Measurements from ENCODE around the gene LAGE3. TPM values are rescaled to one million over a fixed set of nuclear protein-coding genes. Genes with fewer than 3 reads are reported as not detected.

Gene LAGE3
- total RNA-seq, 4 donors from 2014 or later: 5.7 to 17.0 (median 14.9) TPM

DNA sequence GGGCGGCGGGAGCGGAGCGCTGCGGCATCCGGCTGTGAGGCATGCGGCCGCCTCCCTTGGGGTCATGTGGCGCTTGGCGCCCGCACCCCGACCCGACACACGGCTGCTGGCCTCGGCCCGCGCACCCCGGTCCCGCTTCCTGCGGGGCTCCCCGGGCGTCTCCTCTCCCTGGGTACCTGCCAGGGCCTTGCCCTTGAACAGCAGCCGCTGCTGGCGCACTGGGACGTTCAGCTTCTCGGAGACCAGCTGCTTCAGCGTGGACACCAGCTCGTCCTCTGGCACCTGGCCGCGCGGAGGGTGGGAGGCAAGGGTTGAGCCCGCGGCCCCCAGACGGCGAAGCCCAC is 6.9 kb upstream of the LAGE3 start:
- TF ChIP-seq, protein P1, sequence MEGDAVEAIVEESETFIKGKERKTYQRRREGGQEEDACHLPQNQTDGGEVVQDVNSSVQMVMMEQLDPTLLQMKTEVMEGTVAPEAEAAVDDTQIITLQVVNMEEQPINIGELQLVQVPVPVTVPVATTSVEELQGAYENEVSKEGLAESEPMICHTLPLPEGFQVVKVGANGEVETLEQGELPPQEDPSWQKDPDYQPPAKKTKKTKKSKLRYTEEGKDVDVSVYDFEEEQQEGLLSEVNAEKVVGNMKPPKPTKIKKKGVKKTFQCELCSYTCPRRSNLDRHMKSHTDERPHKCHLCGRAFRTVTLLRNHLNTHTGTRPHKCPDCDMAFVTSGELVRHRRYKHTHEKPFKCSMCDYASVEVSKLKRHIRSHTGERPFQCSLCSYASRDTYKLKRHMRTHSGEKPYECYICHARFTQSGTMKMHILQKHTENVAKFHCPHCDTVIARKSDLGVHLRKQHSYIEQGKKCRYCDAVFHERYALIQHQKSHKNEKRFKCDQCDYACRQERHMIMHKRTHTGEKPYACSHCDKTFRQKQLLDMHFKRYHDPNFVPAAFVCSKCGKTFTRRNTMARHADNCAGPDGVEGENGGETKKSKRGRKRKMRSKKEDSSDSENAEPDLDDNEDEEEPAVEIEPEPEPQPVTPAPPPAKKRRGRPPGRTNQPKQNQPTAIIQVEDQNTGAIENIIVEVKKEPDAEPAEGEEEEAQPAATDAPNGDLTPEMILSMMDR (IDR thresholded peaks at IDR 0.05; ENCODE audit: low read depth): no peak

DNA sequence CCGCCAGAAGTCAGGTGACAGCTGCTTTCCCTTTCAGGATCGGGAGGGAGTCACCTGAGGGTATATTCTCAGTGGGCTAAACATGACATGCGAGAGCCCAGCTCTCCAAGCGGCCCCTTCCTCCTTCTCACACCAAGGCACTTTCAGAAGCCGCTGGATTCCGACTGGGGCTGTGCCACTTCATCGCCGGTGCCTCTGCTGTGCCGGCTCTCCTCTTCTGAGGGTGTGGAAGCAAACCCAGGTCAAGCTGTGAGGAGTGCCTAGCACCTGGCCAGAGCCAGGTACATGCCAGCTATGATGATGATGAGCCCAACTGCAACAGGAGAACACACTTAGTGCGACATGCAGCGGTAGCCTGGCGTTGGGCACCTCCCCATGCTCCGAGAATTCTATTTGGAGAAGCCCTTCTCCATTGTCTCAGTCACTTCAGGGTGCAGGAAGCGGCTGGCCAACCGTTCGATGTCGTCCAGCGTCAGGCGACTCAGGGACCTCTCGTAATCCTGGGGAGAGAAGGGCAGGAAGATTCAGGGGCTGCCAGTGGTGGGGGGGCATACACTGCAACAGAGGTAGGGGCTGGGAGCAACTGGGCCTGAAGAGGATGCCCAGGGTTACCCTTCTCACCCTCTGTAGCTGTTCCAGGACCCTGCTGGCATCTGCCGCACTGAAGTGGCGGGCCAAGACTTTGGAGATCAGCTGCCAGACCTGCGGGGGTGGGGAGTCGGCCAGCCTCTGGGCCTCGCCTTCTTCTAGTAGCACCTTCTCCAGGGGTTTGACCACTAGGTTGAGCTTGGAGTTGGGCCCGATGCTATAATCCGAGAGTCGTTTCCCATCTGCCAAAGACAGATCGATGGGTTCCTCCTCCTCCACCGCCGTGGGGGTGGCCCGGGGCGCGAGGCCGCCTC is 6.3 kb upstream of the LAGE3 start:
- TF ChIP-seq, protein P1 (IDR thresholded peaks at IDR 0.05; ENCODE audit: low read depth): no peak

DNA sequence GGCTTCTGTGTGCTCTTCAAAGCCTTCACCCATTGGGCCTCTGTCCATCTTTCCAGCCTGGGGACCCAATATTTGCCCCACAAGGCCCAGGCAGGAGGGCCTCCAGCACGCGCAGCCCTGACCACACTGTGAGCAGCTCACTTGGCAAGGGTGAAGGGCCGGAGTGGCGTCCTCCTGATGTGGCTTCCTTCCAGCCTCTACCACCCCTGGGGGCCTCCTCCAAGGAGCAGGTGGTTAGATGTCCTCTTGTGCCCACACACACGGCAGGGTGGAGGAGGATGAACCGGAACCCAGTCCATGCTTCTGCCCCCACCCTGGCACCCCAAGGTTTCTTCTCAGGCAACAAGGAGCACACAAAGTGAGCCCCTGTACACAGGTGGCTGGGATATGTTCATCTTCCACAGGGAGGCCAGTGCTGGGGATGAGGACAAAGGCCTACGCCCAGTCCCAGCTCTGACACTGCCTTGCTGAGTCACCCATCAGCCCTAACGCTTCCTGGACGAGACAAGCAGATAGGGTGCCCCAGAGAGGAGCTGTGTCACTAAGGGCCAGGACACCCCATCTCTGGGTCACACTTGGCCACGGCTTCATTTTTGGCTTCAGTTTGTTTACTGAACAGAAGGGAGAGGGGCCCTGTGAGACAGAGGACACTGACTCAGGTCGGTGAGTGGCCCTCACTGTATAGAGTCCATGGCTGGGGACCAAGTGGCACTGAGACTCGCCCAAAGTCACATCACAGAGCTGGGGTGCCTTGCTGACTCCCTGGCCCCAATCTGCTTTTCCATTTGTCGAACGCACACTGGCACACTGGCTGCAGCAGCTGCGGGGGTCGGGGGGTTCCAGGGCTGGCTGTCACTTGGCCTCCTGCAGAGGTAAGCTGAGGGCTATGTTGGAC is 5.4 kb upstream of the LAGE3 start:
- TF ChIP-seq, protein P1 (IDR thresholded peaks at IDR 0.05; ENCODE audit: low read depth): no peak

DNA sequence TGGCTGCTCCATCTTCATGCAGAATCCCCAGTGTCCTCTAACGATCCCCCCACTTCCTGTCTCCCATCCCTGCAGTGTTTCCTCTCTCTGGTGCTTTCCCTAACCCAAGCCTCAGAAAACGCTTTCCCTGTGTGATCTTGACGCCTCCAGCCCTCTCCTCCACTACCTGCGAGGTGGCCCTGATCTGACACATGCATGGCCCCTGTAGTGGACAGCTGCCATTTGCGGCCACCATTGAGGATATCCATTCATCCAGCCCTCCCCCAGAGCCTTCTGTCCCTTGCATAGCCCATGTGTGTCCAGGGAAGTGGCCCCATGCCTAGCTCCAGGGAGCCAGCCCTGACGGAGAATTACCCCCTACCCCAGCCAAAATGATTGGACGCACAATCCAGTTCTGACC is 4.2 kb upstream of the LAGE3 start:
- TF ChIP-seq, protein P1 (IDR thresholded peaks at IDR 0.05; ENCODE audit: low read depth): no peak

DNA sequence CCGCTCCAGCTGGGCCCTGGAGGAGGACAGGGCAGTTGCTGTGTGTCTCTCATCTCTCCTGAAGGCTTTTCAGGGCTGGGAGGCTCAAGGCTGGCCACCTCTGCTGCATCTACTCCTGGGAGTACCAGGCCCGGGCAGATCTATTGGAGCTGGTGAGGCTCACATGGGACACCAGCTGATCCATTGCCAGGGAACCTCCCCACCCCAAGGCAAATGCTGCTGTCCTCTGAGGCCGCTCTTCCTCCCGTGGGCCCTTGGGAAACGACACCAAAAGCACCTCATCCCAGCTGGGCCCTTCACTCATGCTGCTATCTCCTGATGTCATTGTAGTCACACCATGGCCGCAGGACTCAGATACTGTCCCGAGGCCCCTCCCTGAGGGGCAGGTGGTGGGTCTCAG is 3.7 kb upstream of the LAGE3 start:
- TF ChIP-seq, protein P1 (IDR thresholded peaks at IDR 0.05; ENCODE audit: low read depth): no peak

DNA sequence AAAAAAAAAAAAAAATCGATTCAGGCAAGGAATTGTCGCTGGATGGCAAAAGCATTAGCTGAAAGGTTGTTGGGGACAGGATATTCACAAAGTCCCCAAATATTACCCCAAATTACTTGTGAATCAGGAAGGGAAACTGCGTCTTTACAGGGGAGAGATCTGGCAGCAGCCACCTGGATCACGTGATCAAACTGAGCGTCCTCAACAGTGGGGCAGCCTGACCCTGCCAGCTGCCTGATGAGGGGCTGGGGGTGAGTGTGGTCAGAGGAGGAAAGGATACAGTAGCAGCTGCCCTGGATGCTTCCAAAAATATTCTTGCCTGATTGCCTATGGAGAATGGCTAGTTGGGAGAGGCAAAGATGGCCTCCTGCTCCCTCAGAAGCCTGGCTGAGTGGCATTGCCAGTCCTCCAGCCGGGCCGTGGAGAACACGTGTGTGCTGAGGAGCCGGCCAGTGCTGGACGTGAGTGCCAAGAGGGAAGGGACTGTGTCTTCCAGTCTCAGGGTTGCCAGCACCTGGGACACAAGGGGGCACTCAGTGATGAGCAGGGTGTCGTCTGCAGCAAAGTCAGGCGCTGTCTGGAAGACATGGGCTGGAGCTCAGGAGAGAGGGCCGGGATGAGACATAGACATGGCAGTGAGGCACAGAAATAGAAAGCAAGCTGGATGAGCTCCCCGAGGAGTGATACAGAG is 3.0 kb upstream of the LAGE3 start:
- TF ChIP-seq, protein P1 (IDR thresholded peaks at IDR 0.05; ENCODE audit: low read depth): no peak
